Measurements from ENCODE around the gene EPHA6. TPM values are rescaled to one million over a fixed set of nuclear protein-coding genes. Genes with fewer than 3 reads are reported as not detected.

The EPHA6 gene
- total RNA-seq, 1 donor from 2014 or later, result 0.11 TPM

DNA sequence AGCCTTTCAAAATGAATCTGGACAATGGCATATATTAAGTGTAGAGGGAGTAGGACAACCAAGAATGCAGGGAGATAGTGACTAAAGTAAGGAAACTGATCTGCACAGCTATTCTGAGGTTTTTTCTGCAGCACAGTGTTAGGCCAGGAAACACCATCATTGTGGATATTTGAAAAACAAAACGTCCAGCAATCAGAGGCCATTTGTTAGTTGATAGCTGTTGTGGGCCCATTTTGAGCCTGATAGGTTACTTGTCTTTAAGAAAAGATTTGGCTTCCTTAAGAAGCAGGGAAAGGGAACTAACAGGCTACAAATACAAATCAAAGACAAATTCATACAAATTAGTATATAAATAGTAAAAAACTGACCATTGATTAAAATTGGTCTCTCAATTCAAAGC lies 574.4 kb downstream of the EPHA6 start:
- Mint-ChIP-seq H3K27ac (no peak overlapping the region), H3K27me3 (ENCODE audit: insufficient read depth, low read depth) (no peaks in the 10 kb centered on the region), H3K4me1 (no peaks in the 10 kb centered on the region), H3K4me3 (no peak overlapping the region), H3K9me3 (peaks cover 7% of the 10 kb centered on the region), H3K36me3 (no peaks in the 10 kb centered on the region)
- Histone ChIP-seq H3K4me2 (no peak overlapping the region), H4K20me1 (ENCODE audit: low read depth) (no peaks in the 10 kb centered on the region), H2AFZ (replicated peaks) (no peak overlapping the region), H3K36me3 (no peaks in the 10 kb centered on the region), H3K27me3 (no peaks in the 10 kb centered on the region), H3K27ac (no peak overlapping the region), H3F3A (ENCODE audit: low read depth) (no peaks in the 10 kb centered on the region), H3K9ac (no peak overlapping the region), H3K79me2 (ENCODE audit: low read depth) (no peaks in the 10 kb centered on the region), H3K4me1 (no peaks in the 10 kb centered on the region), H3K4me3 (no peak overlapping the region), H3K9me3 (ENCODE audit: low read depth) (no peaks in the 10 kb centered on the region)
- no peak for DNase-seq (ENCODE audit: low spot score)
- no peak for TF ChIP-seq CTCF (IDR thresholded peaks at IDR 0.05)
- no peak for TF ChIP-seq EZH2 (IDR thresholded peaks at IDR 0.05)
- no peak for TF ChIP-seq EZH2phosphoT487 (IDR thresholded peaks at IDR 0.05)

DNA sequence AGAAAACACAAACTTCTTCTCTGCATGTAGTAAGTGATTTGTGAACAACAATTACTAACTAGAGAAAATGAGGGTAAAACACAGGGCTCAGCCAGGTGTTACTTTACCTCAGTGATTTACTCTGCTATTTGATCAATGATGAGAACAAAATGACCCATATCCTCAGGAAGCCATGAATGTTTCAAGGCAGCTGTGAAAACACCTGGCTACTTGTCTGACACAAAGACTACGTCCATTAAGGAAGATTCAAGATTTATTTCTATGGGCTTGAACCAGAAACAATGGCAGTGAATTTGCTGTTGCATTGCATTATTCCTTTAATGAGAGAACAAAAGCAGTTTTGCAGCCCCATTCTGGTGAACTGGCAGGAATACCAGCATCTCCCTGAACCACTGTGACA lies 575.5 kb downstream of the EPHA6 start:
- H4K20me1 ChIP-seq (ENCODE audit: low read depth), result no peaks in the 10 kb centered on the region
- no peaks in the 10 kb centered on the region for H3K27me3 Mint-ChIP-seq (ENCODE audit: insufficient read depth, low read depth)
- H3K27me3 ChIP-seq, result no peaks in the 10 kb centered on the region
- H3K4me3 ChIP-seq, result no peak overlapping the region
- no peaks in the 10 kb centered on the region for H3K36me3 Mint-ChIP-seq
- no peak overlapping the region for H2AFZ ChIP-seq (replicated peaks)
- no peak overlapping the region for H3K4me2 ChIP-seq
- H3K9me3 Mint-ChIP-seq, result peaks cover 7% of the 10 kb centered on the region
- H3K9ac ChIP-seq, result no peak overlapping the region
- no peaks in the 10 kb centered on the region for H3K36me3 ChIP-seq
- DNase-seq (ENCODE audit: low spot score), result no peak
- no peaks in the 10 kb centered on the region for H3K79me2 ChIP-seq (ENCODE audit: low read depth)
- H3K27ac ChIP-seq, result no peak overlapping the region
- TF ChIP-seq EZH2 (IDR thresholded peaks at IDR 0.05), result no peak
- no peak for TF ChIP-seq CTCF (IDR thresholded peaks at IDR 0.05)
- H3K27ac Mint-ChIP-seq, result no peak overlapping the region
- H3K4me3 Mint-ChIP-seq, result no peak overlapping the region
- H3K4me1 Mint-ChIP-seq, result no peaks in the 10 kb centered on the region
- no peaks in the 10 kb centered on the region for H3K9me3 ChIP-seq (ENCODE audit: low read depth)
- H3K4me1 ChIP-seq, result no peaks in the 10 kb centered on the region
- no peaks in the 10 kb centered on the region for H3F3A ChIP-seq (ENCODE audit: low read depth)

GRCh38 chr3:97391167-97391566 lies 576.8 kb downstream of the EPHA6 start:
- Histone ChIP-seq H3F3A (ENCODE audit: low read depth) (no peaks in the 10 kb centered on the region), H3K4me1 (no peaks in the 10 kb centered on the region), H3K27me3 (no peaks in the 10 kb centered on the region), H2AFZ (replicated peaks) (no peak overlapping the region), H4K20me1 (ENCODE audit: low read depth) (no peaks in the 10 kb centered on the region), H3K27ac (no peak overlapping the region), H3K4me2 (no peak overlapping the region), H3K9me3 (ENCODE audit: low read depth) (no peaks in the 10 kb centered on the region), H3K36me3 (no peaks in the 10 kb centered on the region), H3K4me3 (no peak overlapping the region), H3K9ac (no peak overlapping the region), H3K79me2 (ENCODE audit: low read depth) (no peaks in the 10 kb centered on the region)
- Mint-ChIP-seq H3K4me1 (no peaks in the 10 kb centered on the region), H3K27ac (no peak overlapping the region), H3K9me3 (peaks cover 3% of the 10 kb centered on the region), H3K36me3 (no peaks in the 10 kb centered on the region), H3K4me3 (no peak overlapping the region), H3K27me3 (ENCODE audit: insufficient read depth, low read depth) (no peaks in the 10 kb centered on the region)
- no peak for TF ChIP-seq EZH2 (IDR thresholded peaks at IDR 0.05)
- TF ChIP-seq CTCF (IDR thresholded peaks at IDR 0.05), result no peak
- TF ChIP-seq EZH2phosphoT487 (IDR thresholded peaks at IDR 0.05), result no peak
- DNase-seq (ENCODE audit: low spot score), result no peak

DNA sequence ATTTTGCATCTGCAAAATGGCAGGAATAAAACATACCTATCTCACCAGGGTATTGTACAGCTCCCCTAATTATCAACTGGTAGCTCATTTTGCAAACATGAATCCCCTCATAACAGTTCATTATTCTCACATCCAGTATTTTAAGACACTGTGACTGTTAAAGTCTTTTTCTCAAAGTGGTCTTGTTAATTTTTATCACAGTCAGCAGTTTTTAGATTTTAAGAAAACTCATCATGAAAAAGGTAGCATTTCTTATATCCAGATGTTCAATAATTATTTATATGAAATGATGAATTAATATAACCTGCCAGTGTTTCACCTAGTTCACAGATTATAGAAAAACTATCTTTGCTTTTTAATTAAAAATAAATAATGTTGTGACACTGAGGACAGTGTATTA lies 595.2 kb downstream of the EPHA6 start:
- DNase-seq (ENCODE audit: low spot score), result no peak
- Histone ChIP-seq H3K4me2 (no peak overlapping the region), H3F3A (ENCODE audit: low read depth) (no peaks in the 10 kb centered on the region), H3K27ac (no peak overlapping the region), H3K4me1 (no peaks in the 10 kb centered on the region), H3K79me2 (ENCODE audit: low read depth) (no peaks in the 10 kb centered on the region), H2AFZ (replicated peaks) (no peak overlapping the region), H3K27me3 (no peaks in the 10 kb centered on the region), H3K4me3 (no peak overlapping the region), H3K9ac (no peak overlapping the region), H3K36me3 (no peaks in the 10 kb centered on the region), H3K9me3 (ENCODE audit: low read depth) (no peaks in the 10 kb centered on the region), H4K20me1 (ENCODE audit: low read depth) (no peaks in the 10 kb centered on the region)
- Mint-ChIP-seq H3K9me3 (no peaks in the 10 kb centered on the region), H3K4me3 (no peak overlapping the region), H3K36me3 (no peaks in the 10 kb centered on the region), H3K4me1 (no peaks in the 10 kb centered on the region), H3K27ac (no peak overlapping the region), H3K27me3 (ENCODE audit: insufficient read depth, low read depth) (no peaks in the 10 kb centered on the region)
- TF ChIP-seq CTCF (IDR thresholded peaks at IDR 0.05) (no peak), EZH2phosphoT487 (IDR thresholded peaks at IDR 0.05) (no peak), EZH2 (IDR thresholded peaks at IDR 0.05) (no peak)

Data from neural progenitor cell (in vitro differentiated cells).